GM21529 (cell line): Measurements from ENCODE around the gene TEX53.

Experiments
- ATAC-seq: cut with Tn5 transposase; IDR thresholded peaks from one replicate; pipeline ENCODE4 v1.9.1; 2021; ENCODE audit not compliant: unreplicated experiment

The TEX53 gene

GRCh38 chr9:114657705-114658104, at the start of gene TEX53:
TEX53 (minus strand) TSS chr9:114657805; CDS start chr9:114657774, 31 bp downstream.
- no peak for ATAC-seq

- no peak for ATAC-seq
Measured at GRCh38 chr9:114706711-114707110, 49.1 kb upstream of the TEX53 start.

- ATAC-seq = no peak
Measured at GRCh38 chr9:114701988-114702387, 44.4 kb upstream of the TEX53 start.

- peak; percentile 35 for ATAC-seq
Measured at GRCh38 chr9:114697951-114698351, 40.3 kb upstream of the TEX53 start.

- ATAC-seq = peak; percentile 72
Measured at GRCh38 chr9:114696814-114697544, 39.4 kb upstream of the TEX53 start.

GRCh38 chr9:114695948-114696347, 38.3 kb upstream of the TEX53 start:
- no peak for ATAC-seq

GRCh38 chr9:114694719-114695269, 37.2 kb upstream of the TEX53 start:
- peak; percentile 41 for ATAC-seq

GRCh38 chr9:114694146-114694545, 36.5 kb upstream of the TEX53 start:
- ATAC-seq = no peak

GRCh38 chr9:114693248-114693855, 35.7 kb upstream of the TEX53 start:
- ATAC-seq = no peak

- ATAC-seq = no peak
Measured at GRCh38 chr9:114691956-114692295, 34.3 kb upstream of the TEX53 start.

GRCh38 chr9:114691046-114691955, 33.7 kb upstream of the TEX53 start:
- peak; percentile 52 for ATAC-seq

- no peak for ATAC-seq
Measured at GRCh38 chr9:114690308-114690707, 32.7 kb upstream of the TEX53 start.

- ATAC-seq = no peak
Measured at GRCh38 chr9:114689813-114690212, 32.2 kb upstream of the TEX53 start.

GRCh38 chr9:114688909-114689610, 31.5 kb upstream of the TEX53 start:
- ATAC-seq = no peak

- ATAC-seq = no peak
Measured at GRCh38 chr9:114688379-114688778, 30.8 kb upstream of the TEX53 start.

- no peak for ATAC-seq
Measured at GRCh38 chr9:114687034-114687433, 29.4 kb upstream of the TEX53 start.

- ATAC-seq = no peak
Measured at GRCh38 chr9:114685951-114686350, 28.3 kb upstream of the TEX53 start.

- ATAC-seq = no peak
Measured at GRCh38 chr9:114684036-114684435, 26.4 kb upstream of the TEX53 start.

GRCh38 chr9:114682846-114683245, 25.2 kb upstream of the TEX53 start:
- no peak for ATAC-seq

- peak; percentile 87 for ATAC-seq
Measured at GRCh38 chr9:114681594-114682332, 24.2 kb upstream of the TEX53 start, which contains the start of gene TEX48. TEX48 (minus strand) TSS chr9:114682192; CDS start chr9:114671723, 10,469 bp downstream.
